Testis (tissue), 2 donors: ENCODE measurements around the gene GOLGA8B.
"Not testable (repeated sequence)": the region's sequence is repeated elsewhere in the genome, so short reads cannot be mapped to it uniquely, and the experiment has no call there.

Experiments
- CTCF ChIP-seq, 3 experiments: fragments of 450-650 bp in 2 of 3; fragments of 200-600 bp in 1 of 3; sonication (generic) in 1 of 3; IDR thresholded peaks; one replicate each; pipeline ENCODE4 v1.5.1; 2016 to 2019; ENCODE audit warnings: antibody characterized with exemption in 3 of 3, mild to moderate bottlenecking in 2 of 3, moderate library complexity in 1 of 3
- POLR2A ChIP-seq: fragments of 450-650 bp; IDR thresholded peaks from one replicate; pipeline ENCODE4 v1.6.1; 2017; ENCODE audit warnings: antibody characterized with exemption, mild to moderate bottlenecking, moderate library complexity

- not testable (repeated sequence) for TF ChIP-seq CTCF (IDR thresholded peaks at IDR 0.05); POLR2A
These were observed 23.7 kb downstream of the GOLGA8B start for GRCh38 chr15:34559764-34560163.
